Transverse colon (tissue), 4 donors: ENCODE measurements around the gene WWC1. TPM values are rescaled to one million over a fixed set of nuclear protein-coding genes. Genes with fewer than 3 reads are reported as not detected.

Experiments
- DNase-seq: peaks from one replicate; pipeline ENCODE4 v3.0.0-alpha.2; 2019
- H3K27ac ChIP-seq, 4 donors: fragments of 200-600 bp; sonication (generic); 2 replicates each; pipeline ENCODE4 v1.5.1; 2016 to 2018; ENCODE audit warnings: inconsistent platforms in 4 of 4
- H3K27me3 ChIP-seq: fragments of 200-600 bp; sonication (generic); 2 replicates; pipeline ENCODE4 v1.5.1; 2017; ENCODE audit warnings: inconsistent platforms
- H3K36me3 ChIP-seq, 4 donors: fragments of 200-600 bp; sonication (generic); 2 replicates each; pipeline ENCODE4 v1.5.1; 2017 to 2019; ENCODE audit warnings: inconsistent platforms in 4 of 4
- H3K4me1 ChIP-seq, 4 donors: fragments of 200-600 bp; sonication (generic); 2 replicates each; pipeline ENCODE4 v1.5.1; 2017 to 2020; ENCODE audit warnings: inconsistent platforms in 4 of 4
- H3K4me3 ChIP-seq, 4 donors: fragments of 200-600 bp; sonication (generic); 1 replicate in 1 of 4; 2 replicates in 3 of 4; pipeline versions ENCODE4 v1.5.1 to v1.6.1; 2017 to 2019; ENCODE audit warnings: inconsistent platforms in 4 of 4
- H3K9me3 ChIP-seq, 2 donors: fragments of 200-600 bp; sonication (generic); 2 replicates each; pipeline ENCODE4 v1.5.1; 2017 to 2019; ENCODE audit warnings: inconsistent platforms in 2 of 2
- EP300 ChIP-seq: sonication (generic); formaldehyde crosslinking; IDR thresholded peaks from one replicate; pipeline ENCODE4 v1.6.1; 2017; ENCODE audit warnings: antibody characterized with exemption, low read depth
- POLR2A ChIP-seq: fragments of 450-650 bp; IDR thresholded peaks from one replicate; pipeline ENCODE4 v1.6.1; 2016; ENCODE audit warnings: antibody characterized with exemption, mild to moderate bottlenecking, moderate library complexity
- POLR2AphosphoS5 ChIP-seq, 3 donors: sonication (generic); formaldehyde crosslinking; IDR thresholded peaks; one replicate each; pipeline ENCODE4 v1.6.1; 2016; ENCODE audit warnings: antibody characterized with exemption in 3 of 3
- WGBS, 2 donors: methylation state at CpG; one replicate each; pipeline ENCODE4 v1.1.5; 2018; ENCODE audit warnings: low coverage in 1 of 2; 5-methylcytosine and 5-hydroxymethylcytosine counted together
- in situ Hi-C, 4 donors: fragments of 200-750 bp; cut with MboI; loops; one replicate each; pipeline versions ENCODE4 v1.15.0 to v1.15.1; 2017; ENCODE audit warnings: low sequenced_read_pairs in 3 of 4, low pct_ligation_motif_present in 1 of 4, low pct_unique_long_range_greater_than_20kb in 1 of 4
- intact Hi-C: fragments of 100-400 bp; cut with DNase I; formaldehyde crosslinking; loops from one replicate; pipeline ENCODE4 v1.15.1; 2023; ENCODE audit warnings: low total_unique reads
- total RNA-seq, 4 donors: library from RNA; depleted of rRNA; stranded (reverse); fragments of >200 nt; gene quantifications; one replicate each; pipeline ENCODE4 v1.1.0, GENCODE V29; 2016
- TF ChIP-seq, protein P1 (sequence below), 5 experiments: fragments of 200-600 bp in 3 of 5; fragments of 450-650 bp in 2 of 5; sonication (generic) in 3 of 5; IDR thresholded peaks; 1 replicate in 2 of 5; 2 replicates in 3 of 5; pipeline ENCODE4 v1.5.1; 2016 to 2017; ENCODE audit warnings: antibody characterized with exemption in 5 of 5, inconsistent platforms in 3 of 5, mild to moderate bottlenecking in 2 of 5, moderate library complexity in 1 of 5

The WWC1 gene
- total RNA-seq, 4 donors from 2014 or later = 10.1 to 34.8 (median 16.8) TPM

DNA sequence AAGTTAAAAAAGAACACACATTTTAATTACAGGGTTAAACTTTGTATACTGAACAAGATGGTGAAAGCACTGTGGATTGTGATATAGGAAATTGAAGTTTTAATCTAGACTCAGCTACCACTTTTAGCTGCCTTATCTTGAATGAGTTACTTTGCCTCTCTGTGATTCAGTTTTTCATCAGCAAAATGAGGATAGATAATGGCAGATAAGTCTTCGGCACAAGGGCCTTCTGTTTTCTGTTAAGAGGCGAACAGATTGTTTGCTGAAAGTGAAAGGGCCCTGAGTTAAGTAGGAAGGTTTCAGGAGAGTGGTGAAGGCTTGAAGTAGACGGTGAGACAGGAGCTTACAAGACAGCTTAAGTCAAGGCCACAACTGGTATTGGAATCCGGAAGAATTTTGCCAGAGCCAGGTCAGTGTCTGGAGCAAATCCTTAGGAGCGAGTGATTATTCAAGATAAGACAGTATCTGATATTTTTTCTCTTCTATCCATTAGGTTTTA is 202.7 kb downstream of the WWC1 start:
- Histone ChIP-seq H3K36me3 (peaks cover 0 to 93% (median 45%) of the 10 kb centered on the region in 4 donors), H3K27me3 (no peaks in the 10 kb centered on the region), H3K4me1 (no peaks in the 10 kb centered on the region), H3K27ac (no peak overlapping the region), H3K4me3 (no peak overlapping the region), H3K9me3 (no peaks in the 10 kb centered on the region)
- TF ChIP-seq EP300 = no peak
- TF ChIP-seq POLR2AphosphoS5 (IDR thresholded peaks at IDR 0.05) = no peak
- TF ChIP-seq, protein P1, sequence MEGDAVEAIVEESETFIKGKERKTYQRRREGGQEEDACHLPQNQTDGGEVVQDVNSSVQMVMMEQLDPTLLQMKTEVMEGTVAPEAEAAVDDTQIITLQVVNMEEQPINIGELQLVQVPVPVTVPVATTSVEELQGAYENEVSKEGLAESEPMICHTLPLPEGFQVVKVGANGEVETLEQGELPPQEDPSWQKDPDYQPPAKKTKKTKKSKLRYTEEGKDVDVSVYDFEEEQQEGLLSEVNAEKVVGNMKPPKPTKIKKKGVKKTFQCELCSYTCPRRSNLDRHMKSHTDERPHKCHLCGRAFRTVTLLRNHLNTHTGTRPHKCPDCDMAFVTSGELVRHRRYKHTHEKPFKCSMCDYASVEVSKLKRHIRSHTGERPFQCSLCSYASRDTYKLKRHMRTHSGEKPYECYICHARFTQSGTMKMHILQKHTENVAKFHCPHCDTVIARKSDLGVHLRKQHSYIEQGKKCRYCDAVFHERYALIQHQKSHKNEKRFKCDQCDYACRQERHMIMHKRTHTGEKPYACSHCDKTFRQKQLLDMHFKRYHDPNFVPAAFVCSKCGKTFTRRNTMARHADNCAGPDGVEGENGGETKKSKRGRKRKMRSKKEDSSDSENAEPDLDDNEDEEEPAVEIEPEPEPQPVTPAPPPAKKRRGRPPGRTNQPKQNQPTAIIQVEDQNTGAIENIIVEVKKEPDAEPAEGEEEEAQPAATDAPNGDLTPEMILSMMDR (IDR thresholded peaks at IDR 0.05) = no peak
- TF ChIP-seq POLR2A = no peak
- in situ Hi-C loops (no loop called here), intact Hi-C loops (no loop called here)
- WGBS, 2 donors = 86 to 95% methylated on average over 5 of the region's 5 CpGs
- no peak for DNase-seq

DNA sequence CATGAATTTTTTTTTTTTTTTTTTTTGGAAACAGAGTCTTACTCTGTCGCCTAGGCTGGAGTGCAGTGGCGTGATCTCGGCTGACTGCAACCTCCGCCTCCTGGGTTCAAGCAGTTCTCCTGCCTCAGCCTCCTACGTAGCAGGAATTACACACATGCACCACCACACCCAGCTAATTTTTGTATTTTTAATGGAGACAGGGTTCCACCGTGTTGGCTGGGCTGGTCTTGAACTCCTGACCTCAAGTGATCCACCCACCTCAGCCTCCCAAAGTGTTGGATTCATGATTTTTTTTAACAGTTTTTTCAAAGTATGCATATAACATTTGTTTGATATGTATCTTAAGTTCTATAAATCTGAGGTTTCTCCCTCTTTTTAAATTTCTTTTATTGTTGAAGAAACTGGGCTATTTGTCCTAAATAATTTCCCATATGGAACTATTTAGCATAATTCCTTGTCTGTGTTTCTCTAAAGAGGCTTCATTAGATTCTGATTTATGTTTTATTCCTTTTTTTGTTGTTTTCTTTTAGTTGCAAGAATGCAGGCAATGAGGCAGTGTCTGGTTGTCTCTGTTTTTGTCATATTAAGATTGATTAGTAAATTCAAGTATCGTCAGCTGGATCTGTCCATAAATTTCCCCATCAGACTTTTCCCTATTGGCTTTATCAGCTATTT is 211.3 kb downstream of the WWC1 start:
- Histone ChIP-seq H3K4me1 (no peaks in the 10 kb centered on the region), H3K27ac (no peak overlapping the region), H3K4me3 (no peak overlapping the region), H3K9me3 (no peaks in the 10 kb centered on the region), H3K27me3 (no peaks in the 10 kb centered on the region), H3K36me3 (peaks cover 0 to 79% (median 26%) of the 10 kb centered on the region in 4 donors)
- in situ Hi-C loops = no loop called here
- intact Hi-C loops = no loop called here
- no peak for DNase-seq
- TF ChIP-seq EP300 (no peak), POLR2A (no peak), POLR2AphosphoS5 (IDR thresholded peaks at IDR 0.05) (no peak)
- TF ChIP-seq, protein P1 (IDR thresholded peaks at IDR 0.05) = no peak
- WGBS, 2 donors = 88 to 90% methylated on average over 7 of the region's 7 CpGs

DNA sequence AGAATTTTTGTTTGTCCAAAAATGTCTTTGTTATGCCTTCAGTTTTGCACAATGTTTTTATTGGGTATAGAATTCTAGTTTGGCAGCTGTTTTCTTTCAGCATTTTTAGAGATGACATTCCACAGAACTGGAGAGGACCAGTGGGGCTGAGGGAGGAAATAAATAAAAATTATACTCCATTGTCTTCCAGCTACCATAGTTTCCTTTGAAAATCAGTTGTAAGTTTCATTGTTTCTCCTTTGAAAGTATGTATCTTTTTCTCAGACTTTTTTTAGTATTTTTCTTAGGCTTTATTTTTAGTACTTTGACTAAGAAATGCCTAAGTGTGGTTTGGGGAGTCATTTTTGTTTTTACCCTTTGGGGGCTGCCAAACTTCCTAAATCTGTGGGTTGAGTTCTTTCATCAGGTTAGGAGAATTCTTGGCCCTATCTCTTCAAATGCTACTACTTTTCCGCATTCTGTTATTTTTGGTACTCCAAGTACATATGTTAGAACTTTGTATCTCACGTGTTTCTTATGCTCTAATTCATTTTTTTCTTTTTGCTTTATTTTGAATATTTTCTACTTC is 222.5 kb downstream of the WWC1 start:
- DNase-seq = no peak
- H3K4me3 ChIP-seq = no peak overlapping the region
- intact Hi-C loops = no loop called here

More for the DNA sequence above, 222.5 kb downstream of the WWC1 start:
- Histone ChIP-seq H3K4me1 (no peaks in the 10 kb centered on the region), H3K9me3 (peaks cover 11 to 12% of the 10 kb centered on the region in 2 donors), H3K36me3 (peaks cover 0 to 96% (median 50%) of the 10 kb centered on the region in 4 donors), H3K27ac (no peak overlapping the region), H3K27me3 (no peaks in the 10 kb centered on the region)
- in situ Hi-C loops = no loop called here
- TF ChIP-seq POLR2AphosphoS5 (IDR thresholded peaks at IDR 0.05) (no peak), EP300 (no peak)
- TF ChIP-seq, protein P1 (IDR thresholded peaks at IDR 0.05) = no peak
- WGBS, 2 donors = 100% methylated on average over 2 of the region's 2 CpGs

Other genes with a start within 250 kb of the WWC1 start
- 10 to 100 TPM in 3 of 4 donors, 1 to 10 TPM in 1; 6.6 to 66.8 (median 41.9) TPM for gene RARS1, start 194.8 kb downstream of the WWC1 start, total RNA-seq
- gene FBLL1, start 237.7 kb downstream of the WWC1 start, total RNA-seq = under 1 TPM in 1 of 4 donors, not detected in 3; 0.96 TPM